Keratinocyte (primary cell): ENCODE data around the gene USP46. TPM values are rescaled to one million over a fixed set of nuclear protein-coding genes. Genes with fewer than 3 reads are reported as not detected.

Experiments used
- DNase-seq: peaks from one replicate; pipeline ENCODE4 v3.0.0-alpha.2; 2011; ENCODE audit warnings: low read depth, missing footprints, low spot score
- FAIRE-seq: peaks from 2 replicates; lab custom pipeline; 2011; peaks lifted over from hg19 to GRCh38; lab: Jason Lieb, UNC
- H2AFZ ChIP-seq: 2 replicates; pipeline ENCODE4 v1.6.0; 2012; ENCODE audit warnings: low read length, control low read depth, inconsistent platforms; ENCODE audit not compliant: control insufficient read depth
- H3K27ac ChIP-seq: 2 replicates; pipeline ENCODE4 v1.5.1; 2011; ENCODE audit warnings: low read length; ENCODE audit not compliant: control insufficient read depth, insufficient read depth
- H3K27me3 ChIP-seq: 3 replicates; pipeline ENCODE4 v1.6.0; 2011; ENCODE audit warnings: low read length; ENCODE audit not compliant: control insufficient read depth, insufficient read depth; ENCODE audit errors: extremely low read depth
- H3K36me3 ChIP-seq, 2 experiments: 2 replicates in 1 of 2; 3 replicates in 1 of 2; pipeline ENCODE4 v1.5.1; 2011; ENCODE audit warnings: low read length in 2 of 2, mild to moderate bottlenecking in 1 of 2; ENCODE audit not compliant: control insufficient read depth in 2 of 2, insufficient read depth in 2 of 2; ENCODE audit errors: extremely low read depth in 1 of 2
- H3K4me1 ChIP-seq: 3 replicates; pipeline ENCODE4 v1.5.1; 2011; ENCODE audit warnings: low read length; ENCODE audit not compliant: control insufficient read depth, insufficient read depth; ENCODE audit errors: extremely low read depth
- H3K4me2 ChIP-seq: 3 replicates; pipeline ENCODE4 v1.6.0; 2011; ENCODE audit warnings: low read depth, low read length; ENCODE audit not compliant: control insufficient read depth, insufficient read depth; ENCODE audit errors: extremely low read depth
- H3K4me3 ChIP-seq, 3 experiments: fragments of 200-600 bp in 1 of 3; sonication (generic) in 1 of 3; 2 replicates in 2 of 3; 3 replicates in 1 of 3; pipeline ENCODE4 v1.5.1; 2011 to 2016; ENCODE audit warnings: low read length in 3 of 3, mild to moderate bottlenecking in 3 of 3, control low read depth in 2 of 3, inconsistent platforms in 1 of 3, low read depth in 1 of 3, mixed read lengths in 1 of 3, mixed run types in 1 of 3, moderate library complexity in 1 of 3; ENCODE audit not compliant: control insufficient read depth in 2 of 3, insufficient read depth in 2 of 3; ENCODE audit errors: extremely low read depth in 1 of 3
- H3K79me2 ChIP-seq: 2 replicates; pipeline ENCODE4 v1.6.0; 2012; ENCODE audit warnings: low read length; ENCODE audit not compliant: control insufficient read depth, insufficient read depth
- H3K9ac ChIP-seq: 3 replicates; pipeline ENCODE4 v1.6.0; 2011; ENCODE audit warnings: low read length; ENCODE audit not compliant: control insufficient read depth, insufficient read depth; ENCODE audit errors: extremely low read depth
- H3K9me1 ChIP-seq: 3 replicates; pipeline ENCODE4 v1.6.0; 2011; ENCODE audit warnings: low read length; ENCODE audit not compliant: control insufficient read depth, insufficient read depth; ENCODE audit errors: extremely low read depth
- H3K9me3 ChIP-seq: 2 replicates; pipeline ENCODE4 v1.5.1; 2012; ENCODE audit warnings: low read depth, low read length; ENCODE audit not compliant: control insufficient read depth
- H4K20me1 ChIP-seq: 3 replicates; pipeline ENCODE4 v1.6.0; 2011; ENCODE audit warnings: low read length; ENCODE audit not compliant: control insufficient read depth, insufficient read depth; ENCODE audit errors: extremely low read depth
- CTCF ChIP-seq, 3 experiments: IDR thresholded peaks in 1 of 3; conservative IDR thresholded peaks in 1 of 3; optimal IDR thresholded peaks in 1 of 3; 2 replicates in 2 of 3; 3 replicates in 1 of 3; pipeline versions ENCODE3 to v1.5.1; 2011; ENCODE audit warnings: low read length in 3 of 3, mild to moderate bottlenecking in 3 of 3, moderate library complexity in 2 of 3, control low read depth in 1 of 3, inconsistent platforms in 1 of 3; ENCODE audit not compliant: insufficient read depth in 2 of 3; ENCODE audit errors: extremely low read depth in 1 of 3
- EZH2 ChIP-seq: IDR thresholded peaks from one replicate; pipeline ENCODE4 v1.6.1; 2012; ENCODE audit warnings: inconsistent platforms, mild to moderate bottlenecking, low read length, moderate library complexity
- dilution Hi-C: fragments of 300-500 bp; cut with MboI; formaldehyde crosslinking; loops from one replicate; pipeline ENCODE4 v1.7.0; 2020; ENCODE audit warnings: low sequenced_read_pairs; ENCODE audit not compliant: extremely low pct_ligation_motif_present
- polyA plus RNA-seq, 5 experiments: library from polyadenylated mRNA; depleted of rRNA in 3 of 5; stranded (reverse) in 3 of 5; stranded (forward) in 1 of 5; unstranded in 1 of 5; fragments of >200 nt; gene quantifications; 1 replicate in 1 of 5; 2 replicates in 3 of 5; 3 replicates in 1 of 5; pipeline versions ENCODE4 v1.2.1 to v1.2.3, GENCODE V29; 2011 to 2012; ENCODE audit warnings: missing spikeins in 2 of 5, low read depth in 1 of 5, low replicate concordance in 1 of 5

Gene USP46
- polyA plus RNA-seq, 1 donor (not counting 4 experiments of a cell fraction or from before 2014, with no cell fraction given): 20.4 TPM

GRCh38 chr4:52651996-52652672 is 7.0 kb downstream of the USP46 start:
- H3K4me1 ChIP-seq: no peaks in the 10 kb centered on the region
- no peak overlapping the region for H3K9ac ChIP-seq
- no peaks in the 10 kb centered on the region for H3K27me3 ChIP-seq
- no peak overlapping the region for H3K4me2 ChIP-seq
- H3K27ac ChIP-seq: no peak overlapping the region
- FAIRE-seq (peak; percentile 41), DNase-seq (no peak)
- no peak overlapping the region for H3K4me3 ChIP-seq
- dilution Hi-C loops: no loop called here
- no peaks in the 10 kb centered on the region for H3K36me3 ChIP-seq
- H2AFZ ChIP-seq: no peak overlapping the region
- H3K9me3 ChIP-seq: no peaks in the 10 kb centered on the region
- no peak for TF ChIP-seq EZH2
- no peak for TF ChIP-seq CTCF (optimal IDR thresholded peaks at IDR 0.05 in 1 of 3, IDR thresholded peaks at IDR 0.05 in 1 of 3, conservative IDR thresholded peaks at IDR 0.05 in 1 of 3; ENCODE audit: extremely low read depth in 1 of 3, insufficient read depth in 2 of 3, low read length in 3 of 3)
- H3K9me1 ChIP-seq: no peaks in the 10 kb centered on the region
- no peaks in the 10 kb centered on the region for H4K20me1 ChIP-seq
- peaks cover 51% of the 10 kb centered on the region for H3K79me2 ChIP-seq

GRCh38 chr4:52648836-52649235 is 10.3 kb downstream of the USP46 start:
- H3K9ac ChIP-seq: no peak overlapping the region
- H3K4me1 ChIP-seq: no peaks in the 10 kb centered on the region
- no peak overlapping the region for H2AFZ ChIP-seq
- DNase-seq (no peak), FAIRE-seq (no peak)
- H3K4me3 ChIP-seq: no peak overlapping the region
- H3K9me1 ChIP-seq: no peaks in the 10 kb centered on the region
- TF ChIP-seq EZH2 (no peak), CTCF (optimal IDR thresholded peaks at IDR 0.05 in 1 of 3, IDR thresholded peaks at IDR 0.05 in 1 of 3, conservative IDR thresholded peaks at IDR 0.05 in 1 of 3; ENCODE audit: extremely low read depth in 1 of 3, insufficient read depth in 2 of 3, low read length in 3 of 3) (no peak)
- peaks cover 60% of the 10 kb centered on the region for H3K79me2 ChIP-seq
- H3K27ac ChIP-seq: no peak overlapping the region
- no peaks in the 10 kb centered on the region for H3K9me3 ChIP-seq
- no peaks in the 10 kb centered on the region for H3K27me3 ChIP-seq
- no peaks in the 10 kb centered on the region for H4K20me1 ChIP-seq
- no peak overlapping the region for H3K4me2 ChIP-seq
- no peaks in the 10 kb centered on the region for H3K36me3 ChIP-seq
- dilution Hi-C loops: no loop called here
